ENCODE results near the gene PKD2.
A peak's percentile ranks its signal among the peaks of the same experiment; 100 is the strongest.
"Not testable (repeated sequence)": the region's sequence is repeated elsewhere in the genome, so short reads cannot be mapped to it uniquely, and the experiment has no call there.

PKD2 gene

GRCh38 chr4:88104902-88105610 is 97.6 kb downstream of the PKD2 start:
- ATAC-seq = peak; percentile 85
- no peak for TF ChIP-seq ZNF70 (CRISPR knock-in tag; IDR thresholded peaks at IDR 0.05)
- peak; percentile 69 for TF ChIP-seq ISL1 (CRISPR knock-in tag; IDR thresholded peaks at IDR 0.05)
- peak; percentile 78 for TF ChIP-seq CREB5 (CRISPR knock-in tag; IDR thresholded peaks at IDR 0.05; ENCODE audit: low read depth)
- TF ChIP-seq TCF4 (CRISPR knock-in tag; IDR thresholded peaks at IDR 0.05; ENCODE audit: borderline replicate concordance) = peak; percentile 12; the same call in 1 of the 2 replicates

GRCh38 chr4:88106205-88106604 is 98.8 kb downstream of the PKD2 start:
- no peak for ATAC-seq
- no peak for TF ChIP-seq ZFP3 (CRISPR knock-in tag; IDR thresholded peaks at IDR 0.05)
- TF ChIP-seq ZNF8 (CRISPR knock-in tag; IDR thresholded peaks at IDR 0.05) = 0 out of 2 replicates have a peak, but pooled peaks have one; percentile 37

GRCh38 chr4:88107406-88108107 is 100.1 kb downstream of the PKD2 start:
- peak; percentile 68 for ATAC-seq

GRCh38 chr4:88108108-88108465 is 100.7 kb downstream of the PKD2 start:
- not testable (repeated sequence) for ATAC-seq

More at GRCh38 chr4:88107406-88108107, 100.1 kb downstream of the PKD2 start:
- TF ChIP-seq ZFP3 (CRISPR knock-in tag; IDR thresholded peaks at IDR 0.05) (peak; percentile 11; the same call in 1 of the 2 replicates), PPARA (CRISPR knock-in tag; IDR thresholded peaks at IDR 0.05; ENCODE audit: borderline replicate concordance) (no peak), ZNF70 (CRISPR knock-in tag; IDR thresholded peaks at IDR 0.05) (no peak), TSHZ2 (CRISPR knock-in tag; IDR thresholded peaks at IDR 0.05) (0 out of 2 replicates have a peak, but pooled peaks have one; percentile 15)

- TF ChIP-seq ZFP3 (CRISPR knock-in tag; IDR thresholded peaks at IDR 0.05) (no peak), CSDC2 (CRISPR knock-in tag; IDR thresholded peaks at IDR 0.05) (no peak), CREB5 (CRISPR knock-in tag; IDR thresholded peaks at IDR 0.05; ENCODE audit: low read depth) (no peak), CSRNP3 (CRISPR knock-in tag; IDR thresholded peaks at IDR 0.05) (no peak), BACH2 (CRISPR knock-in tag; IDR thresholded peaks at IDR 0.05; ENCODE audit: borderline replicate concordance) (no peak), GLIS3 (CRISPR knock-in tag; IDR thresholded peaks at IDR 0.05) (no peak), ZNF8 (CRISPR knock-in tag; IDR thresholded peaks at IDR 0.05) (no peak), ESRRG (CRISPR knock-in tag; IDR thresholded peaks at IDR 0.05) (no peak), RARB (CRISPR knock-in tag; IDR thresholded peaks at IDR 0.05) (no peak), PATZ1 (CRISPR knock-in tag; IDR thresholded peaks at IDR 0.05; ENCODE audit: borderline replicate concordance) (no peak)
- no peak for ATAC-seq
Measured at GRCh38 chr4:88108747-88109122, 101.3 kb downstream of the PKD2 start.
